IPS DF 6.9 (cell line): ENCODE data around the gene ACADVL.
"Not testable (repeated sequence)": the region's sequence is repeated elsewhere in the genome, so short reads cannot be mapped to it uniquely, and the experiment has no call there.

Experiments
- DNase-seq: peaks from one replicate; pipeline ENCODE4 v3.0.0-alpha.2; 2013; ENCODE audit warnings: low read depth, low spot score
- H3K27ac ChIP-seq: one replicate; pipeline ENCODE4 v1.5.1; 2013; ENCODE audit warnings: low read length, control low read depth
- H3K27me3 ChIP-seq: 2 replicates; pipeline ENCODE4 v1.6.1; 2013; ENCODE audit warnings: mild to moderate bottlenecking, low read length; ENCODE audit not compliant: control insufficient read depth, insufficient read depth
- H3K36me3 ChIP-seq: 2 replicates; pipeline ENCODE4 v1.6.1; 2013; ENCODE audit warnings: low read length; ENCODE audit not compliant: control insufficient read depth, insufficient read depth
- H3K4me1 ChIP-seq: 2 replicates; pipeline ENCODE4 v1.6.1; 2013; ENCODE audit warnings: low read length; ENCODE audit not compliant: control insufficient read depth, insufficient read depth
- H3K4me3 ChIP-seq: 2 replicates; pipeline ENCODE4 v1.5.1; 2013; ENCODE audit warnings: mild to moderate bottlenecking, low read length
- H3K9me3 ChIP-seq: 2 replicates; pipeline ENCODE4 v1.6.1; 2013; ENCODE audit warnings: low read length, inconsistent platforms; ENCODE audit not compliant: control insufficient read depth, insufficient read depth
- WGBS: extraction: QIAGEN DNeasy Blood & Tissue Kit; methylation state at CpG from one replicate; pipeline ENCODE4 v1.1.7; 2013; ENCODE audit warnings: mixed read lengths, missing lambda C conversion rate; ENCODE audit not compliant: insufficient read length, insufficient coverage; 5-methylcytosine and 5-hydroxymethylcytosine counted together

The ACADVL gene

GRCh38 chr17:7177954-7178477 lies 41.7 kb upstream of the ACADVL start:
- no peaks in the 10 kb centered on the region for H3K4me1 ChIP-seq
- peak overlapping the region; percentile 45; the same call in 1 of the 2 replicates for H3K4me3 ChIP-seq
- H3K27ac ChIP-seq, result no peak overlapping the region
- H3K36me3 ChIP-seq, result no peaks in the 10 kb centered on the region
- H3K27me3 ChIP-seq, result peaks cover 3% of the 10 kb centered on the region; the same call in 1 of the 2 replicates
- no CpG with 5 or more reads among the region's 18 CpGs for WGBS
- no peaks in the 10 kb centered on the region for H3K9me3 ChIP-seq
- DNase-seq, result no peak

GRCh38 chr17:7178973-7179316 lies 40.8 kb upstream of the ACADVL start:
- no peaks in the 10 kb centered on the region for H3K36me3 ChIP-seq
- WGBS, result no CpG with 5 or more reads among the region's 11 CpGs
- no peak overlapping the region for H3K4me3 ChIP-seq
- peaks cover 1% of the 10 kb centered on the region; the same call in 1 of the 2 replicates for H3K4me1 ChIP-seq
- H3K27ac ChIP-seq, result no peak overlapping the region
- peaks cover 3% of the 10 kb centered on the region; the same call in 1 of the 2 replicates for H3K27me3 ChIP-seq
- H3K9me3 ChIP-seq, result no peaks in the 10 kb centered on the region
- DNase-seq, result no peak

- peaks cover 1% of the 10 kb centered on the region; the same call in 1 of the 2 replicates for H3K4me1 ChIP-seq
- WGBS, result no CpG with 5 or more reads among the region's 20 CpGs
- no peaks in the 10 kb centered on the region for H3K9me3 ChIP-seq
- H3K4me3 ChIP-seq, result peak within 1 kb of the TSS; percentile 45; the same call in 1 of the 2 replicates
- H3K36me3 ChIP-seq, result no peaks in the 10 kb centered on the region
- no peak for DNase-seq
- H3K27me3 ChIP-seq, result peaks cover 3% of the 10 kb centered on the region; the same call in 1 of the 2 replicates
- H3K27ac ChIP-seq, result no peak within 1 kb of the TSS
Measured at GRCh38 chr17:7179317-7180254, 40.2 kb upstream of the ACADVL start, which contains the start of gene ASGR1. TSS of gene ASGR1 (minus strand) at chr17:7179370. CDS start at chr17:7178563, 807 bp downstream.

- DNase-seq, H3K27me3 ChIP-seq, H3K36me3 ChIP-seq, H3K4me3 ChIP-seq, H3K9me3 ChIP-seq, H3K4me1 ChIP-seq, H3K27ac ChIP-seq: not testable (repeated sequence)
- WGBS, result no CpG with 5 or more reads among the region's 2 CpGs
Measured at GRCh38 chr17:7182101-7182500, 37.6 kb upstream of the ACADVL start.

- H3K36me3 ChIP-seq, result no peaks in the 10 kb centered on the region
- no peak overlapping the region for H3K4me3 ChIP-seq
- peaks cover 1% of the 10 kb centered on the region; the same call in 1 of the 2 replicates for H3K4me1 ChIP-seq
- no peak for DNase-seq
- H3K27ac ChIP-seq, result no peak overlapping the region
- WGBS, result no CpG with 5 or more reads among the region's 7 CpGs
- no peaks in the 10 kb centered on the region for H3K27me3 ChIP-seq
- H3K9me3 ChIP-seq, result no peaks in the 10 kb centered on the region
Measured at GRCh38 chr17:7183433-7184090, 36.2 kb upstream of the ACADVL start.

- Histone ChIP-seq H3K36me3 (no peaks in the 10 kb centered on the region), H3K4me3 (no peak overlapping the region), H3K9me3 (no peaks in the 10 kb centered on the region), H3K4me1 (peaks cover 1% of the 10 kb centered on the region; the same call in 1 of the 2 replicates), H3K27me3 (no peaks in the 10 kb centered on the region), H3K27ac (no peak overlapping the region)
- DNase-seq, result no peak
- WGBS, result no CpG with 5 or more reads among the region's 14 CpGs
Measured at GRCh38 chr17:7184091-7184488, 35.6 kb upstream of the ACADVL start.

GRCh38 chr17:7184647-7185046 lies 35.1 kb upstream of the ACADVL start:
- DNase-seq, result no peak
- no peaks in the 10 kb centered on the region for H3K27me3 ChIP-seq
- H3K36me3 ChIP-seq, result 0 out of 2 replicates have a peak, but pooled peaks cover 2% of the 10 kb centered on the region
- H3K4me1 ChIP-seq, result peaks cover 1% of the 10 kb centered on the region; the same call in 1 of the 2 replicates
- no peak overlapping the region for H3K27ac ChIP-seq
- no CpG with 5 or more reads among the region's 6 CpGs for WGBS
- no peak overlapping the region for H3K4me3 ChIP-seq
- H3K9me3 ChIP-seq, result no peaks in the 10 kb centered on the region

GRCh38 chr17:7186241-7186640 lies 33.5 kb upstream of the ACADVL start:
- H3K36me3 ChIP-seq, result peaks cover 3% of the 10 kb centered on the region; the same call in 1 of the 2 replicates
- H3K27ac ChIP-seq, result no peak overlapping the region
- H3K4me1 ChIP-seq, result peaks cover 1% of the 10 kb centered on the region; the same call in 1 of the 2 replicates
- H3K4me3 ChIP-seq, result no peak overlapping the region
- H3K9me3 ChIP-seq, result no peaks in the 10 kb centered on the region
- no peak for DNase-seq
- no CpG with 5 or more reads among the region's 7 CpGs for WGBS
- no peaks in the 10 kb centered on the region for H3K27me3 ChIP-seq

GRCh38 chr17:7190276-7190917 lies 29.3 kb upstream of the ACADVL start:
- peaks cover 17% of the 10 kb centered on the region for H3K36me3 ChIP-seq
- no CpG with 5 or more reads among the region's 14 CpGs for WGBS

GRCh38 chr17:7191069-7191468 lies 28.7 kb upstream of the ACADVL start:
- Histone ChIP-seq H3K9me3 (no peaks in the 10 kb centered on the region), H3K4me3 (no peak overlapping the region), H3K27ac (no peak overlapping the region), H3K4me1 (no peaks in the 10 kb centered on the region; the same call in 1 of the 2 replicates), H3K36me3 (peaks cover 23% of the 10 kb centered on the region), H3K27me3 (no peaks in the 10 kb centered on the region)
- no peak for DNase-seq
- no CpG with 5 or more reads among the region's 12 CpGs for WGBS

More at GRCh38 chr17:7190276-7190917, 29.3 kb upstream of the ACADVL start:
- Histone ChIP-seq H3K4me1 (no peaks in the 10 kb centered on the region; the same call in 1 of the 2 replicates), H3K27ac (no peak overlapping the region), H3K9me3 (no peaks in the 10 kb centered on the region), H3K4me3 (no peak overlapping the region), H3K27me3 (no peaks in the 10 kb centered on the region)
- no peak for DNase-seq
